Left forelimb (tissue), 1 donor: Measurements from ENCODE around the gene DSCAML1.

ENCODE experiments used
- DNase-seq: peaks from one replicate; pipeline ENCODE4 v3.0.0-alpha.2; 2018; ENCODE audit warnings: low spot score

The DSCAML1 gene

GRCh38 chr11:117548876-117549275, 248.1 kb downstream of the DSCAML1 start:
- DNase-seq, result no peak

DNA sequence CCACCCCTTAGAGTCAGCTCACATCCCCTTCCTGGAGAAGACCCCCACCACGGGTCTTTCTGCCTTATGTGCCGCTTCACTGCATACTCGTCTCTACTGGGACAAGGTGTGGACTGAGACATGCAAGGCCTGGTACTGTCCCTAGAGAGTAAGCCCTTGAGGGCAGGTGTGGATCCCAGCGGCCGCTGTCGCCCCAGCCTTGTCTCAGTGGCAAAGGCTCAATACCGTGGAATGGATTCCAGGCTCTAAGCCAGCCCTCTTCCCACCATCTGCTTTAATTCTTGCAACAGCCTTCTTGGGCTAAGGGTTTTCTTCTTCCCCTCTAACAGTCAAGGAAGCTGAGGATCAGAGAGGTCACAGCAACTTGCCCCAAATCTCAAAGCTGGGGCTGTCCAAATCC, 249.1 kb downstream of the DSCAML1 start:
- no peak for DNase-seq

DNA sequence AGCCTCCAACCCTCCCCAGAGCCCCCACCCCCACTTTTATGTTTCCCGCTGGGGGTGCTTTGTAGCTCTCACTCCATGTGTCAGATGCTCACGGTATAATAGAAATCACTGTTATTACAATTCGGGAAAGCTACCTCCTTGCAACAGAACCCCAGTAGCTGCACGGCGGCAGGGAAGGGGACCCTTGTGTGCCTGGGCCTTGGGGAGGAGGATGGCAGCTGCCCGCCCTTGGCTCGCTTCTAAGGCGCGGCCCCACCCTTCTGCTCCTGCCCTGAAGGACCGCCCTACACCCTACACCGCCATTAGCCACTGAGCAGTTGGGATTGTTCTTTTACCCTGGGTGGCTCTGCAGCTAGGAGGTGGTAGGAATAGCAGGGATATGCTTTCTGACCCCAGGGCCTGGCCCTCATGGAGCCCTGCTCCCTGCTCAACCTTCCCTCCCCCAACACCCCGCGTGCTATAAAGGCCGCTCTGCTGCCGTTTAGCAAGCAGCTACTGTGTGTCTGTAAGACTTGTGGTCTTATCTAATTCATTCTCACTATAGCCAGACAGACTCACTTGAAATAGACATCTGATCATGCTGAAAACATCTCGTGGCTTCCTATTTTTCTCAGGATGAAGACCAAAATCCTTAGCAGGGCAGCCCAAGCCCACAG, 249.7 kb downstream of the DSCAML1 start:
- no peak for DNase-seq

GRCh38 chr11:117546431-117547194, 250.4 kb downstream of the DSCAML1 start:
- DNase-seq, result no peak

GRCh38 chr11:117545706-117546105, 251.3 kb downstream of the DSCAML1 start:
- no peak for DNase-seq

GRCh38 chr11:117544130-117544800, 252.8 kb downstream of the DSCAML1 start:
- no peak for DNase-seq

DNA sequence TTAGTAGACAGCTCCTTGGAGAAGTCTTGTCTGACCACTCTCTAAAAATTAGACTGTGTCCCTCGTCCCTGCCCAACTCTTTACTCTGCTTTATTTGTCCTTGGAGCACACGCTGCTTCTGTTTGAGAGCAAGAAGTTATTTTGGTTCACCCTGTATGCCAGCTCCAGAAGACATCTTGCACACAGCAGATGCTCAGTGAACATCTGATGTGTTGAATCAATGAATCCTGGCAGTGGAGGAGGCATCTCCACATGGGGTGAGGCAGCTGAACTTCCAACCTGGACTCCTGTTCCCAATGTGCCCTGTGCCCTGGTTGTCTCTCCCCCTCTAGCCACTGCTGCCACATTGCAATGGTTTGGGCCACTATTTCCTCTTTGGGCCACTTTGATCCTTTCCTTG, 255.8 kb downstream of the DSCAML1 start:
- DNase-seq, result no peak

DNA sequence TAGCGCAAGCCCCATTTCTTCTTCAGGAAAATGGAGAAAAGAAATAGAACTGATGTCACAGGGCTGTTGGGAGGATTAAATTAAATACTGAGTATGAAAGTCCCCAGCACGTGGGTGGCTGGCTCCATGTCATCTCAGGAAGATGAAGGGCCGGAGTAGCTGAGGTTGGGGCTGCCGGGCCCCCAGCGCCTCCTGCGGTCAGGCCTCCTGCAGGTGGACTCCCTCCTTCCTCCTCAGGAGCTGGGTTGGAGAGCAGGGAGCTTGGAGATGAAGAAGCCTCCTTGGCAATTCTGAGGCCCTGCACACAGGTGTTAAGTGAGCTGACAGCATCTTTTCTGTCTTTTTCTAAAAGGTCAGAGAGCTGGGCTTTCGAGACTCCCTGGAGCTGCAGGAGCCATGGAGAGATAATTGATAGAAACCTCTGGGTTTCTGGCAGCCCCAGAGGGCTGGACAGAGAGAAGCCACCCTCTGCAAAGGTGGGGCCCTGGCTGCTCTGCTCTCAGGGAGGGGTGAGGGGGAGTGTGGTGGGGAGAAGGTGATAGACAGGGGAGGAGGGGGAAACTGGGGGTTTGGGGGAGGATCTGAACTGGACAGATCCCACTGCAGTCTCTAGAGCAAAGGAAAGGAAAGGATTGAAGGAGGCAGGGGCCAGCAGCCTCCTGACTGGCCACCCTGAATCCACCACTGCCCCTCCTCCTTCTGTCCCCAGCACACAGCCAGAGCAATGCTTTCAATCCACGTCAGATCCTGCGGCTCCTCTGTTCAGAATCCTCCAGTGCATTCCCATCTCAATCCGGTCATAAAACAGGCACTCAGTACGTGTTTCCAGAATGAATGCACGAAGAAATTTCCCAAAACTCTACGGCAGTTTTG, 258.5 kb downstream of the DSCAML1 start:
- DNase-seq, result no peak

DNA sequence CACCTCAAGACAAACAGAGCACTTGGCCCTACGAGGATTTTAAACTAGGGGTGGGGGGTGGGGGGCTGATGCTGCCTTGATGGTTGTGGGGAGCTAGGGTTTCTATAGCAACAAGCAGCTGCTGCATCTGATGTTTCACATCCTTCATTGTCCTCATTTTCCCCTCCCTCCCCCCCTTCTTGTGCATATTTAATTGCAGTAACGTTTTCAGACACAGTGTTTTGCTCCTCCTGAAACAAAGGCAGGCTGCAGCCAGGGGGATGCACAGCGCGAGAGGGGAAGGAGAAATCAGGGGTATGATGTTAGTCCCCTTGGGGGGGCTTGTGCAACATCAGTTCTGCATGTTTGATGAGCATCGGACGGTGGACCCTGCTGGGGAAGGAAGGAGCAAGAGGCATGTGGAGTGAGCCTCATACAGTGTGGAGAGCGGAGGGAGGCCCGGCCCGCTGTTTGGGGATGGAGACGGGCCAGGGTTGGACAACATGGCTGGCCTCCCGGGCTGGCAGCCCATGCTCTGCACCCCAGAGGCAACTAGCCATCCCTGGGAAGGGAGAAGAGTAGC, 261.1 kb downstream of the DSCAML1 start:
- DNase-seq, result no peak

- DNase-seq, result no peak
These were observed 261.7 kb downstream of the DSCAML1 start for GRCh38 chr11:117535201-117535849.

DNA sequence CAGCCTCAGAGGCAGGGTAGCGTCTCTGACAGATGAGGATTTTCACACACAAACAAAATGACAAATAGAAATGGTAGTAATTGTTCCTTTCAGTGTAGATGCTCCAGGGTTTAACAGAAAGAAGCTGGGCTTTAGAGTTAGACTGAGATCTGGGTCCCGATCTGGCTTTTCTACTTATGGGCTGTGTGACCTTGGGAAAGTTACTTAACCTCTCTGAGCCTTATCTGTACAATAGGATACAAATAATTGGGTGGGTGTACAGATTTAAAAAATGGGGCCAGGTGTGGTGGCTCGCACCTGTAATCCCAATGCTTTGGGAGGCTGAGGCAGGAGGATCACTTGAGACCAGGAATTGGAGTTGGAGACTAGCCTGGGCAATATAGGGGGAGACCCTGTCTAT, 264.4 kb downstream of the DSCAML1 start:
- DNase-seq, result no peak

DNA sequence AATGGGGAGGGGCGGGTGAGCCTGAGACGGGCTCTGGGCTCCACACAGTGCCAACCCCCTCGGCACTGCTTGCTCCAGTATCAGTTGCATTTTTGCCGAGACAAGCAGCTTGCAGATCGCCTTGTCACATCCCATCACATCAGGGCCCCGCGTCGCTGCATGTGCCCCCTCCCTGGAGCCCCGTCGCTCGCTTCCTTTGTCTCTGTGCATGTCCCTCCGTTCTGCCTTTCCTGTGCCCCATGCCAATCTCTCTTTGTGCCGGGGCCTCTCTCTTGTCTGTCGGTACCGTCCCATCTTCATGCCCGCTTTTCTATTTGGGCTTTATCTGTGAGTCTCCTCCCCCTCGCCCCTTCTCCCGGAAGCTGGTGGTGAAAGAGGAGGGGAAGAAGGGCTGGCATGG, 267.2 kb downstream of the DSCAML1 start:
- no peak for DNase-seq

DNA sequence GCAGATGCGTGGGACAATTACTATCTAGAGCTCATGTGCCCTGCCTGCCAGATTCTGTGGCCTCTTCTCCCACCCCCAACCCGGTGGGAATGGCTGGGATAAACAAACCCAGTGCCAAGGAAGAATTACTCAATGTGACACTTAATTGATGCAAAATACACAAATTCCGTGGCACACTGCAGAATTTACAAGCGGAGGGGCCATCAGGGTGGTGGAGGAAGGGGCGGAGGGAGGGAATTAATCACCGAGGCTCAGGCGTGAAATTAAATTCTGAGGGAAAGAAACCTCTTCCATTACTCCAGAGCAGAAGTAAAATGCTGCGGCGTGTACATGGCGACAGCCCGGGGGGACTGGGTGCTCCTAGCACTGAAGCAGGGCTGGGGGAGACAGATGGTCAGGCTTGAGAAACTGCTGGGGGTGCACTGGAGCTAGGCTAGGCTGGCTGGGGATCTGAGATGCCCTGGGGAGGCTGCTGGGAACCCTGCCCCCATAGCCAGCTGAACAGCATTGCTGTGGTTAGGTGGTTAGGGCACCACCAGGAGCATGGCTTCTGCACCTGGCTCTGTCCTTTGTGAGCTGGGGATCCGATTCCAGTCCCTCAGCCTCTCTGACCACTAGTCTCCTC, 268.8 kb downstream of the DSCAML1 start:
- DNase-seq, result no peak

DNA sequence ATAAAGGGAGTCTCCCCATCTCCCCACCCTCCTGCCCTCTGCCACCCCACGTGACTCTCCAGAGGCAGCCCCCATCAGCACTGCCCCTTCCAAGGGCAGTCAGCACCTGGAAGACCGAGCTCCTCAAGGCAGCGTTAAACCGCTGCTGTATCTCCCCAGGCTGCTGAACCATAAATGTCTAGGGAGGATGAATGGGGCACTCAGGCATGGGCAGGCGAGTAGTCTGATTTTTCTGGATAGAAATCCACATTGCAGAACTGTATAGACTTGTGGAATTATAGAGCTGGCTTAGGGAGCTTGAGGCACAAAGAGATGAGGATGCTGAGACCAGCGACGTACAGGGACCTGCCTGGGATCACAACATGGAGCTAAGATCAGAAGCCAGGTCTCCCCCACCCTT, 269.7 kb downstream of the DSCAML1 start:
- no peak for DNase-seq

DNA sequence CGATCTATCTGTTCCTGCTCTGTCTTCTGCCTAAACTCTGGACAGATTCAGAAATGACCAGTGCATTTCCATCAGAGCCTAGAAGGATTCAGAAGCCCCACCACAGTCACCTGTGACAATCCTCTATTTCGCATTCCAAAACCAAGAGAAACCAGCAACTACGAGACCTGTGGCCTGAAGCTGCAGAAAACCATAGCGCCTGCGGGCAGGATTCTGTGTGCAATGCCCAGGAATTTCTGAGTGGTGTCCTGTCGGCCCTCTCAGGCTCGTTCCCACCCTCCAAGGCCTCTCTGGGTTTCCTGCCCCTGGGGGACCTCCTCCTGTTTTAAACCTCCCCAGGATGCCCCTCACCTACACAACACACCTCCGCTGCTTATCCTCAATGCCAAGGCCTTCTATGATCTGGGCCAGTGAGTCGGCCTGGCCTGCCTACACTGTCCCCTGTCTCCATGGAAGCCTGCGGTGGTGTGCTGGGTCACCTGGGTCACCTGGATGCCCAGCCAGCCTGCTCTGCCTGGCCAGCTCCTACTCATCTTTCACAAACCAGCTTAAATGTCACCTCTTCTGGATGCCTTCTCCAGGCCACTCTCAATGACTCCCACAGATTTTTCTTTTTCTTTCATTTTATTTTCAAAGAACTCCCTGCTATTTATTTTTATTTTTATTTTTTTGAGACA, 271.0 kb downstream of the DSCAML1 start:
- no peak for DNase-seq

GRCh38 chr11:117524468-117525183, 272.4 kb downstream of the DSCAML1 start:
- DNase-seq, result no peak

- no peak for DNase-seq
These were observed 273.3 kb downstream of the DSCAML1 start for GRCh38 chr11:117523680-117524079.

- DNase-seq, result no peak
These were observed 275.0 kb downstream of the DSCAML1 start for GRCh38 chr11:117521974-117522373.

GRCh38 chr11:117520966-117521365, 276.1 kb downstream of the DSCAML1 start:
- DNase-seq, result no peak

DNA sequence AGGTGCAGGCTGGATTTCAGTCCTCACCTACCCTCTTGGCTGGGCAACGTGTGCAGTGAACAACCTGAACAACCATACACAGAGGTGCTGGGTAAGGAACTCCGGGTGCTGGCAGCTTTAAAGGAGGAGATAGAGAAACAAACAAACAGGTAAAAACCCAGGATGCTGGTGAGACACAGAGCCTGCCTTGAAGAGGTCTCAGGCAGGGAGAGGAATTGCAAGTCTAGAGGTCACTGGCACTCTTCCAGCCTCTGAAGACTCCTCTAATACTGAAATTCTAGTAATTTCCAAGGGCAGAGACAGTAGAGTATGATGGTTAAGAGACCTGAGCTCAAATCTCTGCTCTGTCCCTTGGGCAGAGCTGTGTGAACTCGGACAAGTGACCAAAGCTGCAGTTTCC, 276.8 kb downstream of the DSCAML1 start:
- DNase-seq, result no peak
